DMS153 treated with DMSO at 0.1 percent for 48 hours (cell line): ENCODE data around the gene CALCOCO1.

Experiments used
- DNase-seq: peaks from one replicate; lab custom pipeline; 2025; ENCODE audit not compliant: unreplicated experiment; lab: John Stamatoyannopoulos, UW

The CALCOCO1 gene

DNA sequence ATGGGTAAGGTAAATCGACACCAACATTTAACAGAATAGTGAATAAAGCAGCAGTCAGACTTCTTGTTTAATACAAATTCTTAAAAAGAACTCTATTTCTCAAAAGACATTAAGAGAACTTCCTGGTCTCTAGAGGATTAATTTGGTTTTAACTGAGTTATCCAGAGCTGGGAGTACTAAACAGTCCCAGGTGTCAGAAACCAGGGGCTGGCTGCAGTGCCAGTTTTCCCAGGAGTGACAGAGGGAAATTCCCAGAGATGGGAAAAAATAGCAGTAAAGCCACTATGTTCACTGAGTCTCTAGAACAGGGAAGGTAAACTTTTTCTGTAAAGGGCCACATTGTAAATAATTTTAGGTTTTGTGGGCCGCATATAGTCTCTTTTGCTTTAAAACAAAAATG is 60.2 kb downstream of the CALCOCO1 start:
- DNase-seq, result no peak

GRCh38 chr12:53664936-53665335 is 62.3 kb downstream of the CALCOCO1 start:
- no peak for DNase-seq

DNA sequence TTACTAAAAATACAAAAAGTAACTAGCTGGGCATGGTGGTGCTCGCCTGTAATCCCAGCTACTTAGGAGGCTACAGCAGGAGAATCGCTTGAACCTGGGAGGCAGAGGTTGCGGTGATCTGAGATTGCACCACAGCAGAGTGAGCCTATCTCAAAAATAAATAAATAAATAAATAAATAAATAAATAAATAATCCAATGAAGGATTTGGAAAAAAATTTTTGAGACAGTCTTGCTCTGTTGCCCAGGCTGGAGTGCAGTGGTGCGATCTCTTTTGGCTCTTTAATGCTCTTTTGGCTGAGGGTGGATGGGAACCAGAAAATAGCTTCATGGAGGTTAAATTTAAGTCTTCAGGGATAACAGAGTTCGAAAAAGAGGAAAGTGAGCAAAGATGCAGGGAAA is 63.1 kb downstream of the CALCOCO1 start:
- DNase-seq, result no peak

DNA sequence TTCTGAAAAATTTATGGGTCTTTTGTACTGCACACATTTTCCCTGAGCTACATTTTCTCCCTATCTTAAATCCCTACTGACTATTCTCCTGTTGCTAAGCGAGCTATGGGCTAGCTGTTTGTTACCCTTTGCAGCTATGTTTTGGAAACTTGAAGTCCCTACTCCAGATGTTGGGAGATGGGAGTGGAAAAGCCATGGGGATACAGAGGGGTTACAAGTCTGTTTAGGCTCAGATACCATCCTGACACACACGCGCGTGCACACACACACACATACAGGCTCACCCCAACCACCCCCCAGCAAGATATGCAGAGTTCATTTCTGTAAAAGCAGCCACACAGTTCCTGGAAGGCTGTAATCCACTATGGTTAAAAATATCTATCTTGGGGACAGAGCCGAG is 67.2 kb downstream of the CALCOCO1 start:
- DNase-seq, result no peak

GRCh38 chr12:53659571-53659981 is 67.7 kb downstream of the CALCOCO1 start:
- no peak for DNase-seq

- peak; percentile 64 for DNase-seq
These were observed 68.2 kb downstream of the CALCOCO1 start for GRCh38 chr12:53659011-53659551.
